ENCODE measurements around the gene ZNF219. TPM values are rescaled to one million over a fixed set of nuclear protein-coding genes. Genes with fewer than 3 reads are reported as not detected.
A peak's percentile ranks its signal among the peaks of the same experiment; 100 is the strongest.

ZNF219 gene
- polyA plus RNA-seq, 3 donors: 21.5 to 23.4 (median 22.3) TPM

DNA sequence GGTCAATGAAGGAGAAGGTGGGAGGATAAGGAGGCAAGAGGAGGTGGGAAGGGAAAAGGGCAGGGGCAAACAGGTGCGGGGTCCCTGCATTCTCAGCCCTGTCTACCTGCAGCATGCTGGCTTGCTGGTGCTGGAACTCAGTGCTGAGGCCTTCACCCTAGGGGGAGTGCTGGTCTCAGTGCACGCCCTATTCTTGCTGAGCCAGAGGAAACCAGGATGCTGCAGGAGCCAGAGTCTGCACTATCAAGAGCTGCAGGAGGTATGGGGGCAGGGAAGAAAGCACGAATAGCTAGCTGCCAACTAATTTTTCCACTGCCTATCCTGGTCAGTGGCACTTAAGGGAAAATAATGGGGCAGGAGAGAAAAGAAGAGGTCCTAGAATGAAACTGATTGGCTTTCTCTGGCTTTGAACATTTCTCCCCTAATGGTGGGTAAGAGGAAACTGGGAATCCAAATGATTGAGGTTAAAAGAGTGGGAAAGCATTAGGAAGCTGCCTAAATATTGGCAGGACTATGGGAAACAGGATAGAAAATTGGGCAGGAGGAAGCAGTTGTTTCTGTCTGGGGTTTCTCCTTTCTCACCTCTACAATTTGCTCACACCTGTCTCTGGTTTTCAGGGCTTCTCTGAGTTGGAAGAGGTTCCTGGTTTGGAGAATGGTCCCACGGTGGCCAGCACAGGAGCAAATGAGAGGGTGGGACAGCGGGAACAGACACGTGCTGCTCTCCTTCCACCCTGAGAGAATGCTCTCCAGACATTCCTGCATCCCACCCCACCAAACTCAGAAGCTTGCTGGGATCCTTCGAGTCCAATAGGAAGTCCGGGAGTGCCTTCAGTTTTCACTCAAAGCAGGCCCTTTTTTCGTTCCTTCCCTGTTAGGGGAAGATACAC is 4.3 kb upstream of the ZNF219 start:
- no peak for DNase-seq (ENCODE audit: low read depth in 3 of 3, low spot score in 2 of 3)

DNA sequence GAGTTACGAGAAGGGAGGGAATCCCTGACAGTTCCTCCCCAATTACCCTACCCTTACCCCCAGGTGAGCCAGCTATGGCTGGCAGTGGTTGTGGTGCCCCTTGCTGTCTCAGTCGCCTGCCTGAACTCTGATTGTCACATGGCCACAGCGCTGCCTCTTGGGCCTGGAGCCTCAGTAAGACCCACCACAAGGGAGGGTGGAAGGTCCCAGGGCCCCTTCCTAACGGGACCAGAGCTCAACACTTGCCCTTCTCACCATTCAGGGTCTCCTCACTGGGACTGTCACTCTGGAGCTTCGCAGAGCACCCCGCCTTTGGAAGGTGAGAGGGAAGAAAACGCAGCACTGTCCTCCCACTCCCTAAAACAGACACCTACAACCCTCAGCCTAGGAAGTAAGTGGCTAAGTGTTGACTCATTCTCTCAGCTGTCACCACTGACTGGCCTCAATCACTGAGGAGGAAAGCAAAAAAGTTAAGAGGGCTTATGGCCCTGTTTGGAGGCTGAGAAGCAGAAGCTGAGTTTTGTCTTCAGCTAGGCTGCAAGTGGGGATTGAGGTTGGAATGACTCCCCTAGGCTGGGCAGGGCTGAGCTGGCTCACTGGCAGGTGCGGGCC is 3.5 kb upstream of the ZNF219 start:
- no peak for DNase-seq (ENCODE audit: low read depth in 3 of 3, low spot score in 2 of 3)

DNA sequence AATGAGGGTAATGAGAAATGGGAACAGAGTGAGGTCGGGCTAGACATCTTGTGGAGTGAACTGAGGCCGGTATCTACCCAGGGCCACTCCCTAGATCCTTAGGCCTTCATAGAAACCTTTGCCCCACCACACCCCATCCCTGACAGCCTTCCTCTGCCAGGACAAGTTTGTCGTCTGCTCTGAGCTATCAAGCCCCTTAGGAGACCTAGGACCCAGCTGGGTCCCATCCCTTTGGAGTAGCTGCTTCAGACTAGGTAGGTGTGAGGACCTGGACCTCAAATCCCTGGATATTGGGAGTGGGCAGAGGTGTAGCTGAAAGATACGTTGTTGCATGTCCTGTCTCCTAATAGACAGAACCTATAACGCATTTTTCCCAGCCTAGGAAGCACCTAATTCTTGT is 2.5 kb upstream of the ZNF219 start, which contains the start of gene TMEM253:
Gene TMEM253 (plus strand): TSS at position 136 of the 400 bp plus-strand sequence. CDS start 278 bp downstream, outside the sequence.
- no peak for DNase-seq (ENCODE audit: low read depth in 3 of 3, low spot score in 2 of 3)

DNA sequence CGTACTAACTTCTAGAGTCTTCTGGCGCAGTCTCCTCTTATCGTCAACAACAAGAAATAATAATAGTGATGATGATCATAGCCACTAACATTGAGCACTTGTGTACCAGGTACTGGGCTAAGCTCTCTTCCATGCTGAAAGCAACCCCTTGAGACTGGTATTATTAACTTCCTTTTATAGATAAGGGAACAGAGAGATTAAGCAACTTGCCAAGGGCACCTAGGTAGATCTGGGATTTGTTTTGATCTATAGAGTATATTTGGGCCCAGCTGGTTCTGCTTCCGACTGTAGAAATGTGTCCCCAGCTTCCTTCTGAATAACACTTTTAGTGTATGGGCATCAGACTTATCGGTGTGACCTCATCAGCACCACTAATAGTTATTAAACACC is 1.1 kb upstream of the ZNF219 start:
- no peak for DNase-seq (ENCODE audit: low read depth in 3 of 3, low spot score in 2 of 3)

DNA sequence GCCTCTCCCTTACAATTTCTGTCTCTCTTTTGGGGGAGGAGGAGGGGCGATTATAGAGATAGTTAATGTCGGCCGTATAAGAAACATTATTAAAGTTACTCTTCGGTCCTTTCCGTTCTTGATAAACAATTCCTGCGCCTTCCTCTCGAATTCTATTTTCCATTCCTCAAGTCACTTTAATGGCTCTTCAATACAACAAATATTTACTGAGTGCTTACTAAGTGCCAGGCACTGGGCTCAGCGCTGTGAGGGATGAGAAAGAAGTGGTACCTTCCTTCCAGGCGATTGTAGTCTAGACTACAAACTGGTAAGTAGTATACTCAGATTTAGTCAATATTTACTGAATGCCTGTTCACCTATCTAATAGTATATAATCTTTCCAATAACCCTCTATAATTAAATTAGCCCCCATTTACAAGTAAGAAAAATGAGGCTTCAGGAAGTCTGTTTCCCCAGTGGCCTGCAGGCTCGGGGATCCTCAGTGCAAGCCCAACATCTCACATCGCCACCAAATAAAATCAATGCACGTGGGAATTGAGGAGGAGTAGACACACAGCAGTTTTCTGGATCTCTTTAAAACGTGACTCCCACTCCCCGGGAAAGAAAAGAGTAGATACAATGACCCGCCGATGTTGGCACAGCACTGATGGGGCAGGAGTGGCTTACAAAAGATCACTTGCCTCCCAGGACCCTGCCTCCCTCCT is 589 bp upstream of the ZNF219 start:
- DNase-seq (ENCODE audit: low read depth in 3 of 3, low spot score in 2 of 3): no peak

DNA sequence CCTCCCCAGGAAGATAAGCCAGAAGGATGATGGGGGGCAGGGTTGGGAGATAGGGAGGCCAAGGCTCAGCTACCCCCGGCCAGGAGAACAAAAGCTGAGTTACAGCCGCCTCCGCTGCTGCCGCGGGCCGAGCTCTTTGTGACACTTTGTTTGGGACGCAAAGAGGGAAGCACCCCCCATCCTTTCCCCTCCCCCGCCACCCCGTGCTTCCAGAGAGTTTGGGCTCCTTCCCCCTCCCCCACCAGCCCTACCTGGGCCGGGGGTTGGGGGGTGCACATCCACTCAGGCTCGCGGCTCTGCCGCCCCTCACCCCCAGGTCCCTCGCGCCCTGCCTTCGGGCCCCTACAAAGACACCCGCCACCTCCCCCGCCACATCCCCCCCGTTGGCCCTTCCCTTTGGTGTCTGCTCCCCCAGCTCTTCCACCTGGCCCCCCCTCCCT is 799 bp downstream of the ZNF219 start:
- no peak for DNase-seq (ENCODE audit: low read depth in 3 of 3, low spot score in 2 of 3)

DNA sequence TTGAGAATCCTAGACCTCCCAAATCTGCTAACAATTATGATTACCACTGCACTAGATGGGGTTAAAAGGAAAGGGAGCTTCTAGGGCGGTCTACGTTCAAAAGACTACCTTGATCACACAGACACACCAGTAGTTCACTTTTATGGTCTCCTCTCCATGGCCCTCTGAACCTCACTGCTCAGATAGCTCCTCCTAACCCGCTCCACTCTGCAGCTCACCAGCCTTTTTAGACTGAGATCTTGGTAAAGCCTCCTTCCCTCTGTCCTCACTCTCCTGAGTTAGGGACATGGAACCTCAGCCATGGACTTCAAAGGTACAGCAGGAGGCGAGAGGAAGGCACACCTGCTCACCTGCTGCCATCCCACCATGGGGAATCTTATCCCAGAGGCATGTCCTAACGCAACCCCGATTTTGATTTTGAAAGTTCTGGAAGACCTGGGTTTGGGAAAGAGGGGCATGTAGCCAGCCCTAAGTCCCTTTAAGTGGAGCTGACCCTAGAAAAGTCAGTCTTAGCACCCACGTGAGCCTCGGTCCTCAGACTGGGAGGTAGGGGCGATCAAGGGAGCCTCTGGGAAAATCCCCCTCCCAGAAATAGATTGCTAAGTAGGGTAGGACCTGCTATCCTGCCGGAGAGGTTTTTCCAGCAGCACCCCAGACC is 1.3 kb downstream of the ZNF219 start:
- DNase-seq (ENCODE audit: low read depth in 3 of 3, low spot score in 2 of 3): no peak

DNA sequence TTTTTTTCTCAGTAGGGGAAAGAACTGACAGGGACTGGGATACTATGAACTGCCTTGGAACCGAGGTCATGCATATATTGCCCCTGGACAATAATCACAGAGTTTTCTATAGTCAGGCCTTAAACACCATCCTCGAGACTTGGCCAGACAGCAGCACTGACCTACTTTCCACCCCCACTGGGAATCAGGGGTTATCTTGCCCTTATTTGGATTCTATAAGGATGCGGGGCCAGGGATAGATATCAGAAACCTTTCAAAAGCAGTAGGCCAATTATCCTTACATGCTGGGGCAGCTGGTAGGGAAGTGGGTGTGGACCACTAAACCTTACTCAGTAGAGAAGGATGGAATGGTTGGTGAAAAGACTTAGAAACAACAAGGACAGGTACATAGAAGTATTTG is 2.0 kb downstream of the ZNF219 start:
- DNase-seq (ENCODE audit: low read depth in 3 of 3, low spot score in 2 of 3): no peak

DNA sequence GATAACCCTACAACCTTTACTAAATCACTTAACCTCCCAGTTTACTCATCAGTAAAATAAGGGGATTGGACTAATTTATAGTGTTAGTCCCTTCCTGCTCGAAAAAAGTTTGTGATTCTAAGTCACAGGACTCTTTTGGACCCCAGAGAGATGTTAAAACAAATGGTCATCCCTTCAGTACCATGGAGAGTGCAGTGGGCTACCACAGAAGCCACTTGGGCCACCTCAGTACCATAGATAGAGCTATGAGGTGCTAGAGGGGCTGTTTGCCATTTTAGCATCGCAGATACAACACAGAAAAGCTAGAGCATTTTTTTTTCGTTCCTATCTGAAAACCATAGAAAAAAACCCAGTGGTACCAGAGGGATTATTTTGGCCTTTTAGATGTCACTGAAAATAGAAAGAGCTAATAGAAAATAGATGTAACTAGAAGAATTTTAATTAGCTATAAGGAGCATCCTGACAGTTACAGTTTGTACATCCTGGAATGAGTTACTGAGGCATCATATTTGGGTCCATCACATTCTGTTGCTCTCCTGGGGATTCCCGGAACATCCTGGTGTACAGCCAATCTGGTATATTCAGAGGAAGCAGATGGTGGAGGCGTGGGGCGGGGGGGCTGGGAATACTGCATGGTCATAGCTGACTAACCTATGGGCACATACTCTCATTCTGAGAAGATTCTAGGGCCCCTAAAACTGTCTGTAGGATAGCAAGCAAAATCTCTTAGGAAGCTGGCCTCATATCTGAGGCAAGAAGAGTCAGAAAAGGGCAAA is 2.8 kb downstream of the ZNF219 start:
- DNase-seq (ENCODE audit: low read depth in 3 of 3, low spot score in 2 of 3): no peak

DNA sequence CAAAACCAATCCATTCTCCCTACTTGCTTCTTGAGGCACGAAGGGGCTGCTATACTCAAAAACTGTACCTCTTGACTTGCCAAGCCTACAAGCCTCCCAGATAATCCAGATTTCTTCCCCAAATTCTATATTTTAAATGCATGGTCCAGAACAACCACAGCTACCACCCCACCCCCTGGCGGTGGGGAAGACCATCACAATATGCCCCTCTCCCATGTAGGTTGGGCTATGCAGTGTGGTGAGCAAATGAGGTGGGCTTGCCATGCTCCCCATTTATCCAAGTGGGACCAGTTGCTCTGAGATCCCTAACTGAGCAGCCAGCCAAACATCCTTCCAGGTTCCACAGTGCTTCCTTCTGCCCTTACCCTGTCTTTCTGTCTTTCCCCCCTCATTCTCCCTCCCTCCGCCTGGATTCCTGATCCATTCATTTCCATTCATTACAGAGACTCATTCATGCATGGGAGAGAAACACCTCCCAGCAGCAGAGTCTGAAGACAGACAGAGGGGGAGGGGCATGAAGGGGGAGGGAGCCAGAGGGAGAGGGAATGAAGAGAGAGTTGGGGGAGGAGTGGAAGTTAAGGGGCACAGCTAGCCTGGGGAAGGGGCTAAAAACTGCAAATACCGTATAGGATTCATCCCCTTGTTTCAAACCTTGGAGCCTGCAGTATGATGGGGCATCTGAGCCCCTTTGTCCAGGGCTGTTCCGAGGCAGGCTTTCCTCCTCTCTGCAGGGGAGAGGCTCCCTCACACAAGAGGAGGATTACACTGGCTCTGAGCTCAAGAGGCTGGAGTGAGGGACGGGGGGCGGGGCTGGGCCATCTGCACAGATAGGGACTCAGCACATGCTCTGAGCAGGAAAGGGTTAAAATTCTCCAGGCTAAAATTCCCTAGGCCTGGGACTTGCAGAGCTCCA is 4.4 kb downstream of the ZNF219 start:
- peak in 1 of 3 donors; percentile 72 for DNase-seq (ENCODE audit: low read depth in 3 of 3, low spot score in 2 of 3)

DNA sequence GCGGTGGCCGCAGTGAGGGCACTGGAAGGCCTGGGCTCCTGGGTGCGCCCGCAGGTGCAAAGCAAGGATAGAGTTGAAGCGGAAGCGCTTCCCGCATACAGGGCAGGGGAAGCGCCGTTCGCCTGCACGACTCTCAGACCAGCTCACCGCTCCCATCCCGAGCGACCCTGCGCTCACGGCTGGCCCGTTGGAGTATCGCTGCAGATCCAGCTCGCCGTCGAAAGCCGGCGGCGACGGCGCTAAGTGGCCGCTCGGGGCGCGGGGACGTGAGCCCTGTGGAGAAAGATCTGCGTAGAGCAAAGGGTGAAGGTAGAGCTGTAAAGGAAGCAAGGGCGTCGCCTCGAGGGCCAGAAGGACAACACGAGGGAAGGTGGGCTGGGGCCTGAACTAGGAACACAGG is 5.4 kb downstream of the ZNF219 start:
- no peak for DNase-seq (ENCODE audit: low read depth in 3 of 3, low spot score in 2 of 3)

DNA sequence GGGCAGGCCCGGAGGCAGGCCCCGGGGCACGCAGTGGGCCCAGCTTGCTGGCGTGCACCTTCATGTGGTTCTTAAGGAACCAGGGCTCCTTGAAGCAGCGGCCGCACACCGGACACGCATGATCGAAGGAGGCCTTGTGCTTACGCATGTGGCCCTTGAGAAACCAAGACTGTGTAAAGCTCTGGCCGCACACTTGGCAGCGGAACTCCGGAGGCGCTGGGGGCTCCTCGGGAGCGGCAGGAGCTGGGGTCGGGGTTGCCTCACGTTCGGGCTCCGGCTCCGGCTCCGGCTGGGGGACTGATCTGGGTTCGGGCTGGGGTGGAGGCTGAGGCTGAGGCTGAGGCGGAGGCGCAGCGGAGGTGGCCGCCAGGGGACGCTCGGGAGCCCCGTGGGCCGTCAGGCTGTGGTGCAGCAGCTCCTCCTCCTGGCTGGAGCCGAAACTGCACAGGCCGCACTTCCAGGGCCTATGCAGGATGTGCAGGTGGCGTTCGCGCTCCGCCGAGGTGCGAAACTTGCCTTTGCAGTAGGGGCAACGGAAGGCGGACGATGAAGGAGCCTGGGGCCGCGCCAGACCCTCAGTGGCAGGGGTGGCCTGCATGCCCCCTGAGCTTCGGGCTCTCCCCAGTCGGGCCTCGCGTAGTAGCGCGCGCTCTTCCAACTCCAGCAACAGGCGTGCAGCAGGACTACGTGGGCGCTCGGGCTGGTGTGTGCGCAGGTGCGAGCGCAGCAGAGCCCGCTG is 6.0 kb downstream of the ZNF219 start:
- DNase-seq (ENCODE audit: low read depth in 3 of 3, low spot score in 2 of 3): no peak

DNA sequence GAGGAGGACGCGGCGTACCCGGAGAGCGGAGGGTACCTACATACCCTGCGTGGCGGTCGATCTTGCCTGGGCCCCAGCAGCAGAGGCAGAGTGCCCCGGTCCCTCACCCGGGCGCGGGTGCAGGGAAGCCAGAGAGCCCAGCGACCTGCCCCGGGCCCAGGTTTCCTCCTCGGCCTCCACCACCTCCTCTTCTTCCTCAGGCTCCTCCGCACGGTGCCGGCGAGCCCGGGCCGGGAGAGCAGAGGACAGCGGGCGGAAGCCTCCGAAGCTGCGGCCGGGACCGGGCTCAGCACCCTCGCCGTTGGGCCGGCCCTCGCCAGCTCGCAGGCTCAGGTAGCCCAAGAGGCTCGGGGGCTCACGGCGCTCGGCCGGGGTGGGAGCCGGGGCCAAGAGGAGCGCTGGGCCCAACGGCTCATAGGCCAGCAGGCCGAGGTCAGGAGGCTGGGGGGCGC is 6.6 kb downstream of the ZNF219 start:
- no peak for DNase-seq (ENCODE audit: low read depth in 3 of 3, low spot score in 2 of 3)

DNA sequence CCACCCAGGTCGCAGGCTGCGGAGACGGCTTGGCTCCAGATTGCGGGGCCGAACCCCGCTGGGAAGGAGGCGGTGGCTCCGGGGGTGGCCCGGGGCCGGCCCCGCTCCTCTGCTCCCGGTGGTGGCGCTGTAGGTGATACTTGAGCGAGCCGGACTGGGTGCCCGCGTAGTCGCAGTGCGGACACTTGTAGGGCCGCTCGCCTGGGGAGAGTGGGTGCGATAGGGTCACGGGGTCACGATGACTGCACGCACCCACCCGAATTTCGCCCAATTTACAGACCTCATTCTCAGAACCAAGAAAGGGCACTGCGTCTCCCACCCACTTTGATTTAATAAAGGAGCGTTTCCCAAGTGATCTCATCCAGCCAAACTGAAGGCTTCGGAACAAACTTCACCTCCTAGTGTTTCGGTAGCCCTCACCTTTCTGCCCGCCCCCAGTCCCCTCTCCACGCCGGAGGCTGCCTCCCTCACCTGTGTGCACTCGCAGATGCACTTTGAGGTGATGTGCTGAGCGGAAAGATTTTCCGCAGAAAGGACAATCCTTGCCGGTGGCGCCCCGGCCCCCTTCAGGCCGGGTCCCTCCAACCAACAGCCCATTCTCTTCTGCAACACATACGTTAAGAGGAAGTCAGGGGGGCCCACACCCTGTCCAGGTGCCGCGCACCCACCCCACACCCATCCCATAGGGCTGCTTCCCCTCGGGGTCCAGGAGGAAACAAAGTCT is 7.4 kb downstream of the ZNF219 start:
- DNase-seq (ENCODE audit: low read depth in 3 of 3, low spot score in 2 of 3): no peak

DNA sequence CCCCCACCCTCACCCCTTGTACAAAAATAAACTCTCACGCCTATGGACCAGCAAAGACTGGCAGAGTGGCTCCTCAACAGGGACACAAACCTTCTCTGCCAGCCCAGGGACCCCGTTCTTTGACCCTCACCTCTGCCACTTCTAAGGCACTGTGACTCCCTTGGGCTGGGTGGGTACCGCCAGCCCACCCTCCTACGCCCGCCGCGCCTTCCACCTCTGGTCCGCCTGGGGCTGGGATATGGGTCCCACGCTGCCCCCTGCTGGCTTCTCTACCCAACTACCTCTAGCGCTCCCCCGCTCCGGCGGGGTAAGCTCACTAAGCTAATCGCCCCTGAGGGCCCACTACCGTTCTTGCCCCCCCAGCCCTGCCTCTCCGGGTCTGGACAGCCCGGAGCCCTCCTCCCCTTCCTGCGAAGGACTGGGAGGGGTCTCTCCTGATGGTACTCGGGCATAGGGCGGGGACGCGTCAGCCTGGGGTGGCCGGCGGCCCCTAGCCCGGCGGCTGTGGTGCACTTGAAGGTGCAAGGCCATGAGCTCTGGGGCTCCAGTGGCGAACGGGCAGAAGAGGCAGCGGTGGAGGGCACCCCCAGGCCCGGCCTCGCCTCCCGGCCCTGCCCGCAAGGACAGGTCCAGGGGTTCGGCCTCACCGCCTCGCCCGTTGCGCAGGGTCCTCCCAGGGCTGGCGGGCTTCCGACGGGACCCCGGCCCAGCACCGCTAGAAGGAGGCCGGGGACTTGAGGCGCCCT is 8.1 kb downstream of the ZNF219 start:
- no peak for DNase-seq (ENCODE audit: low read depth in 3 of 3, low spot score in 2 of 3)

DNA sequence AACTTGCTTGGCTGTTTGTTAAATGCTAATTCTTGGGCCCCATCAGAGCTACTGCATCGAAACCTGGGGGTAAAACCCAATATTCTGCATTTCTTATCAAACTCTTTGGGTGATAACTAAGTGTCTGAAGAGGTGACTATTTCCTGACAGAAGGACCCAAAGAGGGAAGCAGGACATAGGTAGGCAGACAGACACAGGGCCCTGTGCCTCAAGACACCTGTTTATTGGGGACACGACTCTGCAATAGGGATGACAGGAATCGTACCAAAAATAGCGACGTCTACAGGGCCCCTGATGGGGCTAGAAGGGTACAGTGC is 8.6 kb downstream of the ZNF219 start:
- no peak for DNase-seq (ENCODE audit: low read depth in 3 of 3, low spot score in 2 of 3)

DNA sequence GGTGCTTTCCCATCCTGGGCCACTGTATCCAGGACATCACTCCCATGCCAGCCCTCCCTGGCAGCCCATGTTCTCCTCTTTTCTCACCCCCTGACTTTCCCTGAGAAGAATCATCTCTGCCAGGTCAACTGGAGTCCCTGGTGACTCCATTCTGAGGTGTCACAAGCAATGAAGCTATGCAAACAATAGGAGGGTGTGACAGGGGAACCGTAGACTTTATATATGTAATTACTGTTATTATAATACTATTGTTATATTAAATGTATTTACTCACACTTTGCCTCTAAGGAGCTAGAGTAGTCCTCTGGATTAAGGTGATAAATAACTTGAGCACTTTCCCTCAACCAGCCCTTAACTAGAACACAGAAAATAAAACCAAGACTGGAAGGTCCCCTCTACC is 9.2 kb downstream of the ZNF219 start:
- DNase-seq (ENCODE audit: low read depth in 3 of 3, low spot score in 2 of 3): no peak
